Epithelial cell of proximal tubule (primary cell): Measurements from ENCODE around the gene EIF4H. TPM values are rescaled to one million over a fixed set of nuclear protein-coding genes. Genes with fewer than 3 reads are reported as not detected.

Source experiments
- DNase-seq: peaks from one replicate; pipeline ENCODE4 v3.0.0-alpha.2; 2011; ENCODE audit warnings: low read depth
- H3K4me3 ChIP-seq: 2 replicates; pipeline ENCODE4 v1.5.1; 2011; ENCODE audit warnings: low read depth, mild to moderate bottlenecking, low read length
- CTCF ChIP-seq: conservative IDR thresholded peaks from 2 replicates; pipeline ENCODE4 v1.5.1; 2012; ENCODE audit warnings: low read depth, mild to moderate bottlenecking, low read length
- total RNA-seq: library from RNA; depleted of rRNA; stranded (reverse); fragments of >200 nt; gene quantifications from 2 replicates; pipeline ENCODE4 v1.2.3, GENCODE V29; 2015

Gene EIF4H
- total RNA-seq: 310 and 417 TPM in 2 replicates

- no peak for DNase-seq
- TF ChIP-seq CTCF: no peak
- peak within 1 kb of the TSS; percentile 97 for H3K4me3 ChIP-seq
These were observed at the start of gene EIF4H for GRCh38 chr7:74173866-74174605. EIF4H (plus strand) TSS chr7:74174356; CDS start chr7:74174384, 28 bp downstream.

GRCh38 chr7:74126220-74126880 is 47.8 kb upstream of the EIF4H start:
- no peak for TF ChIP-seq CTCF
- DNase-seq: no peak
- H3K4me3 ChIP-seq: no peak overlapping the region

- no peak overlapping the region for H3K4me3 ChIP-seq
- no peak for TF ChIP-seq CTCF
- DNase-seq: no peak
These were observed 44.3 kb upstream of the EIF4H start for GRCh38 chr7:74129887-74130286.

- no peak for DNase-seq
- H3K4me3 ChIP-seq: no peak overlapping the region
- TF ChIP-seq CTCF: no peak
These were observed 43.6 kb upstream of the EIF4H start for GRCh38 chr7:74130518-74130917.

GRCh38 chr7:74134117-74134620 is 40.0 kb upstream of the EIF4H start:
- no peak for DNase-seq
- TF ChIP-seq CTCF: no peak
- no peak overlapping the region for H3K4me3 ChIP-seq

- no peak overlapping the region for H3K4me3 ChIP-seq
- no peak for TF ChIP-seq CTCF
- no peak for DNase-seq
These were observed 35.8 kb upstream of the EIF4H start for GRCh38 chr7:74138334-74138867.
